K562 (cell line): ENCODE results near the gene HSD17B2. TPM values are rescaled to one million over a fixed set of nuclear protein-coding genes. Genes with fewer than 3 reads are reported as not detected.
A peak's percentile ranks its signal among the peaks of the same experiment; 100 is the strongest.

ENCODE experiments used
- ATAC-seq: fragments of 200-7000 bp; cut with Tn5 transposase; 3 replicates; pipeline ENCODE4 v1.9.1; 2020; ENCODE audit warnings: moderate library complexity
- BruUV-seq: library from RNA; stranded (reverse); fragments of 400-500 nt; replicated peaks from 2 replicates; lab custom pipeline; 2021; lab: Mats Ljungman, UMichigan
- CTCF ChIA-PET: fragments of 300-600 bp; formaldehyde crosslinking; extraction: SDS; loops from one replicate; lab custom pipeline; 2021; ENCODE audit warnings: low intra/inter-chr PET ratio; lab: Yijun Ruan, JAX
- POLR2A ChIA-PET: fragments of 300-600, 350-650 bp; sonication (Branson Sonifier 250); formaldehyde crosslinking; extraction: SDS; loops from one replicate; lab custom pipeline; 2021; ENCODE audit warnings: antibody characterized with exemption, inconsistent platforms; lab: Yijun Ruan, JAX
- DNase-seq, 4 experiments: peaks; one replicate each; pipeline versions ENCODE4 v3.0.0 to v3.0.0-alpha.2; 2011 to 2018; ENCODE audit warnings: low spot score in 3 of 4, mixed read lengths in 3 of 4; ENCODE audit errors: extremely low read depth in 1 of 4
- FAIRE-seq: peaks from 2 replicates; lab custom pipeline; 2011; peaks lifted over from hg19 to GRCh38; lab: Jason Lieb, UNC
- H2AFZ ChIP-seq: 2 replicates; pipeline ENCODE4 v1.6.0; 2011; ENCODE audit warnings: low read depth, low read length, control low read depth, inconsistent platforms
- H3K27ac ChIP-seq: fragments of 200-600 bp; 3 replicates; pipeline ENCODE4 v1.8.0; 2011; ENCODE audit warnings: low read depth, mild to moderate bottlenecking, control low read depth, inconsistent platforms, low read length, moderate library complexity, mixed read lengths; ENCODE audit errors: extremely low read depth
- H3K27me3 ChIP-seq, 2 experiments: fragments of 300-600 bp in 1 of 2; 2 replicates in 1 of 2; 3 replicates in 1 of 2; pipeline versions ENCODE4 v1.6.0 to v1.8.0; 2011; ENCODE audit warnings: inconsistent platforms in 2 of 2, low read length in 2 of 2, mild to moderate bottlenecking in 1 of 2, mixed read lengths in 1 of 2, moderate library complexity in 1 of 2; ENCODE audit not compliant: control insufficient read depth in 2 of 2, insufficient read depth in 2 of 2
- H3K36me3 ChIP-seq: fragments of 300-600 bp; 3 replicates; pipeline ENCODE4 v1.8.0; 2011; ENCODE audit warnings: mild to moderate bottlenecking, low read length, inconsistent platforms; ENCODE audit not compliant: control insufficient read depth, insufficient read depth
- H3K4me1 ChIP-seq, 2 experiments: fragments of 200-600 bp in 1 of 2; replicated peaks in 1 of 2; 2 replicates in 1 of 2; 3 replicates in 1 of 2; pipeline versions ENCODE4 v1.5.1 to v1.8.0; 2011; ENCODE audit warnings: inconsistent platforms in 2 of 2, low read length in 2 of 2, mild to moderate bottlenecking in 1 of 2, mixed read lengths in 1 of 2, moderate library complexity in 1 of 2; ENCODE audit not compliant: control insufficient read depth in 2 of 2, insufficient read depth in 2 of 2
- H3K4me2 ChIP-seq: 2 replicates; pipeline ENCODE4 v1.6.1; 2011; ENCODE audit warnings: low read length, control low read depth, inconsistent platforms, mixed read lengths; ENCODE audit not compliant: insufficient read depth
- H3K4me3 ChIP-seq: fragments of 200-600 bp; sonication (generic), shearing (Covaris generic); 2 replicates; pipeline ENCODE4 v1.5.1; 2016; ENCODE audit warnings: control low read depth, inconsistent platforms
- H3K79me2 ChIP-seq: fragments of 200-600 bp; 3 replicates; pipeline ENCODE4 v1.8.0; 2011; ENCODE audit warnings: low read length, inconsistent platforms; ENCODE audit not compliant: control insufficient read depth, insufficient read depth
- H3K9ac ChIP-seq, 2 experiments: 2 replicates each; pipeline versions ENCODE4 v1.6.0 to v1.6.1; 2011; ENCODE audit warnings: low read depth in 2 of 2, low read length in 2 of 2, control low read depth in 1 of 2, inconsistent platforms in 1 of 2, mild to moderate bottlenecking in 1 of 2, mixed read lengths in 1 of 2; ENCODE audit not compliant: insufficient read depth in 1 of 2
- H3K9me1 ChIP-seq: one replicate; pipeline ENCODE4 v1.6.0; 2011; ENCODE audit warnings: inconsistent platforms, mild to moderate bottlenecking, low read length, moderate library complexity; ENCODE audit not compliant: control insufficient read depth, insufficient read depth
- H3K9me3 ChIP-seq: replicated peaks from 2 replicates; pipeline ENCODE4 v1.5.1; 2011; ENCODE audit warnings: low read depth, low read length, inconsistent platforms; ENCODE audit not compliant: control insufficient read depth, insufficient read depth
- H4K20me1 ChIP-seq: replicated peaks from 2 replicates; pipeline ENCODE4 v1.6.1; 2011; ENCODE audit warnings: low read length, inconsistent platforms, mixed read lengths; ENCODE audit not compliant: control insufficient read depth, insufficient read depth
- MYC ChIP-seq, 2 experiments: fragments of 250-450 bp in 1 of 2; sonication (Bioruptor Pico) in 1 of 2; IDR thresholded peaks; 2 replicates each; pipeline versions ENCODE4 v1.5.1 to v1.6.1; 2012 to 2021; ENCODE audit warnings: low read depth in 2 of 2, borderline replicate concordance in 1 of 2, improper control_type of control experiment in 1 of 2, low read length in 1 of 2, mild to moderate bottlenecking in 1 of 2, moderate library complexity in 1 of 2
- WGBS: fragments of 100-300 bp; shearing (Covaris generic); methylation state at CpG from one replicate; pipeline ENCODE4 v1.1.6; 2016; ENCODE audit warnings: low coverage, mixed read lengths; ENCODE audit not compliant: insufficient coverage; ENCODE audit errors: missing lambda C conversion rate; 5-methylcytosine and 5-hydroxymethylcytosine counted together
- in situ Hi-C: fragments of 300-500 bp; cut with MboI; formaldehyde crosslinking; loops from 4 replicates; pipeline ENCODE4 v1.15.0; 2018; ENCODE audit warnings: inconsistent platforms, mixed read lengths
- intact Hi-C: fragments of 100-400 bp; cut with micrococcal nuclease; formaldehyde crosslinking; loops from 2 replicates; pipeline ENCODE4 v1.14.2; 2022
- polyA plus RNA-seq, 8 experiments: library from polyadenylated mRNA; depleted of rRNA in 4 of 8; stranded (reverse) in 5 of 8; unstranded in 3 of 8; fragments of >200 nt; fragmentation: Nextera tagmentation in 2 of 8; fragmentation: Illumina TruSeq in 1 of 8; extraction: Ambion mirVana in 2 of 8; extraction: Trizol in 1 of 8; gene quantifications; 2 replicates each; pipeline versions ENCODE4 v1.2.1 to v1.2.3, GENCODE V29; 2011 to 2014; ENCODE audit warnings: inconsistent platforms in 1 of 8, missing spikeins in 1 of 8
- total RNA-seq, 7 experiments: library from RNA; depleted of rRNA in 6 of 7; stranded (reverse); fragments of >200 nt in 6 of 7; fragmentation: Illumina TruSeq in 2 of 7; extraction: Trizol in 2 of 7; gene quantifications; 2 replicates each; pipeline versions ENCODE4 v1.2.1 to v1.2.3, GENCODE V29; 2011 to 2021; ENCODE audit warnings: low replicate concordance in 1 of 7
- TF ChIP-seq, protein P1 (sequence below): fragments of 200-800 bp; sonication (Bioruptor generic); IDR thresholded peaks from 2 replicates; pipeline ENCODE4 v1.6.1; 2017; ENCODE audit warnings: missing genetic modification characterization, missing compliant biosample characterization

HSD17B2 gene
- total and polyA plus RNA-seq, 9 of the 15 experiments (the other 6 are each of a cell fraction or from before 2014, with no cell fraction given): not detected

- no peak for DNase-seq
- H3K36me3 ChIP-seq: no peaks in the 10 kb centered on the region
- H3K27me3 ChIP-seq: peaks cover 0 to 4% of the 10 kb centered on the region in 2 experiments; a peak in 3 of 5 replicates
- no peaks in the 10 kb centered on the region for H3K79me2 ChIP-seq
- POLR2A ChIA-PET: no interaction called here
- no peak for FAIRE-seq
- TF ChIP-seq, protein P1, sequence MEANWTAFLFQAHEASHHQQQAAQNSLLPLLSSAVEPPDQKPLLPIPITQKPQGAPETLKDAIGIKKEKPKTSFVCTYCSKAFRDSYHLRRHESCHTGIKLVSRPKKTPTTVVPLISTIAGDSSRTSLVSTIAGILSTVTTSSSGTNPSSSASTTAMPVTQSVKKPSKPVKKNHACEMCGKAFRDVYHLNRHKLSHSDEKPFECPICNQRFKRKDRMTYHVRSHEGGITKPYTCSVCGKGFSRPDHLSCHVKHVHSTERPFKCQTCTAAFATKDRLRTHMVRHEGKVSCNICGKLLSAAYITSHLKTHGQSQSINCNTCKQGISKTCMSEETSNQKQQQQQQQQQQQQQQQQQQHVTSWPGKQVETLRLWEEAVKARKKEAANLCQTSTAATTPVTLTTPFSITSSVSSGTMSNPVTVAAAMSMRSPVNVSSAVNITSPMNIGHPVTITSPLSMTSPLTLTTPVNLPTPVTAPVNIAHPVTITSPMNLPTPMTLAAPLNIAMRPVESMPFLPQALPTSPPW (CRISPR knock-in tag): peak; percentile 15; the same call in 1 of the 2 replicates
- TF ChIP-seq MYC (IDR thresholded peaks at IDR 0.05; ENCODE audit: low read depth, low read length) (no peak), MYC (CRISPR knock-in tag; IDR thresholded peaks at IDR 0.05; ENCODE audit: borderline replicate concordance, low read depth) (no peak)
- TF ChIP-seq, all 486 proteins: peak for 1
- ATAC-seq: no peak
- H3K9me1 ChIP-seq: no peaks in the 10 kb centered on the region
- in situ Hi-C loops (no loop called here), intact Hi-C loops (no loop called here)
- no peak overlapping the region for H3K27ac ChIP-seq
- H3K4me3 ChIP-seq: no peak overlapping the region
- CTCF ChIA-PET: no interaction called here
- no TSS peak for BruUV-seq
- no peak overlapping the region for H3K4me2 ChIP-seq
- 0% methylated on average over 6 of the region's 6 CpGs for WGBS
- no peak overlapping the region for H3K9ac ChIP-seq
- no peaks in the 10 kb centered on the region for H3K4me1 ChIP-seq
- H2AFZ ChIP-seq: no peak overlapping the region
- no peaks in the 10 kb centered on the region for H4K20me1 ChIP-seq
- 0 out of 2 replicates have a peak, but pooled peaks cover 2% of the 10 kb centered on the region for H3K9me3 ChIP-seq
These were observed 29.8 kb upstream of the HSD17B2 start for GRCh38 chr16:82005027-82005830.
